Sigmoid colon (tissue), 7 donors: Measurements from ENCODE around the gene ENTHD1. TPM values are rescaled to one million over a fixed set of nuclear protein-coding genes. Genes with fewer than 3 reads are reported as not detected.

Source experiments
- DNase-seq: peaks from one replicate; pipeline ENCODE4 v3.0.0-alpha.2; 2019
- H3K27ac ChIP-seq, 4 donors: fragments of 200-600 bp; sonication (generic); one replicate each; pipeline ENCODE4 v1.5.1; 2016 to 2019; ENCODE audit warnings: mild to moderate bottlenecking in 1 of 4
- H3K27me3 ChIP-seq, 3 donors: fragments of 200-600 bp; sonication (generic); one replicate each; pipeline ENCODE4 v1.5.1; 2019; ENCODE audit warnings: mild to moderate bottlenecking in 1 of 3
- H3K36me3 ChIP-seq, 4 donors: fragments of 200-600 bp; sonication (generic); one replicate each; pipeline ENCODE4 v1.5.1; 2016 to 2019
- H3K4me1 ChIP-seq, 4 donors: fragments of 200-600 bp; sonication (generic); one replicate each; pipeline ENCODE4 v1.5.1; 2017 to 2019
- H3K4me3 ChIP-seq, 4 donors: fragments of 200-600 bp; sonication (generic); one replicate each; pipeline ENCODE4 v1.5.1; 2017 to 2019; ENCODE audit warnings: mild to moderate bottlenecking in 2 of 4, moderate library complexity in 1 of 4
- H3K9me3 ChIP-seq, 4 donors: fragments of 200-600 bp in 3 of 4; sonication (generic) in 3 of 4; one replicate each; pipeline versions ENCODE4 v1.5.1 to v1.6.1; 2013 to 2019
- CTCF ChIP-seq, 4 experiments: fragments of 450-650 bp in 3 of 4; fragments of 200-600 bp in 1 of 4; IDR thresholded peaks; one replicate each; pipeline ENCODE4 v1.5.1; 2016 to 2019; ENCODE audit warnings: antibody characterized with exemption in 4 of 4, mild to moderate bottlenecking in 3 of 4, moderate library complexity in 2 of 4
- EP300 ChIP-seq, 4 donors: sonication (generic); formaldehyde crosslinking; IDR thresholded peaks; one replicate each; pipeline ENCODE4 v1.6.1; 2017; ENCODE audit warnings: antibody characterized with exemption in 4 of 4
- POLR2A ChIP-seq, 2 donors: fragments of 450-650 bp; IDR thresholded peaks; one replicate each; pipeline ENCODE4 v1.6.1; 2016; ENCODE audit warnings: antibody characterized with exemption in 2 of 2, mild to moderate bottlenecking in 2 of 2, moderate library complexity in 2 of 2
- POLR2AphosphoS5 ChIP-seq, 4 donors: sonication (generic); formaldehyde crosslinking; IDR thresholded peaks; one replicate each; pipeline ENCODE4 v1.6.1; 2017; ENCODE audit warnings: antibody characterized with exemption in 4 of 4
- WGBS, 2 donors: extraction: QIAGEN DNeasy Blood & Tissue Kit; methylation state at CpG; one replicate each; pipeline ENCODE4 v1.1.7; 2013; 5-methylcytosine and 5-hydroxymethylcytosine counted together
- intact Hi-C: fragments of 100-400 bp; cut with DNase I; formaldehyde crosslinking; loops from one replicate; pipeline ENCODE4 v1.15.1; 2023
- polyA plus RNA-seq, 3 donors: library from polyadenylated mRNA; stranded (reverse); fragments of 200-250 nt; gene quantifications; one replicate each; pipeline ENCODE4 v1.2.3, GENCODE V29; 2013
- total RNA-seq, 4 donors: library from RNA; depleted of rRNA; stranded (reverse); fragments of >200 nt; gene quantifications; one replicate each; pipeline ENCODE4 v1.1.0, GENCODE V29; 2016
- donor health status: healthy with polysubstance abuse.
- donor health status: Bipolar disorder and iron deficiency.
- donor health status: healthy.

Gene ENTHD1
- total and polyA plus RNA-seq, 7 donors: 0.09 TPM; not detected in 6

- TF ChIP-seq POLR2A (IDR thresholded peaks at IDR 0.05): no peak
- TF ChIP-seq EP300 (IDR thresholded peaks at IDR 0.05): no peak
- no peak for TF ChIP-seq POLR2AphosphoS5 (IDR thresholded peaks at IDR 0.05)
- TF ChIP-seq CTCF (IDR thresholded peaks at IDR 0.05): no peak
- intact Hi-C loops: no loop called here
Measured at GRCh38 chr22:39932918-39933649, 39.5 kb upstream of the ENTHD1 start.

GRCh38 chr22:39932166-39932565, 38.6 kb upstream of the ENTHD1 start:
- Histone ChIP-seq H3K27ac (no peak overlapping the region), H3K9me3 (no peaks in the 10 kb centered on the region), H3K36me3 (no peaks in the 10 kb centered on the region), H3K4me1 (no peaks in the 10 kb centered on the region), H3K4me3 (no peak overlapping the region), H3K27me3 (peaks cover 0 to 58% (median 19%) of the 10 kb centered on the region in 3 donors)
- TF ChIP-seq POLR2A (IDR thresholded peaks at IDR 0.05): no peak
- 81 to 88% methylated on average over 2 of the region's 2 CpGs for WGBS, 2 donors
- intact Hi-C loops: no loop called here
- no peak for DNase-seq

More at GRCh38 chr22:39932918-39933649, 39.5 kb upstream of the ENTHD1 start:
- Histone ChIP-seq H3K9me3 (no peaks in the 10 kb centered on the region), H3K27me3 (peaks cover 0 to 56% (median 19%) of the 10 kb centered on the region in 3 donors), H3K27ac (no peak overlapping the region), H3K4me3 (no peak overlapping the region), H3K4me1 (no peaks in the 10 kb centered on the region), H3K36me3 (no peaks in the 10 kb centered on the region)
- no peak for DNase-seq
- 74 to 81% methylated on average over 7 of the region's 7 CpGs for WGBS, 2 donors

GRCh38 chr22:39931251-39931650, 37.7 kb upstream of the ENTHD1 start:
- intact Hi-C loops: no loop called here
- H3K4me3 ChIP-seq: no peak overlapping the region
- 65 to 71% methylated on average over 2 of the region's 2 CpGs for WGBS, 2 donors
- no peak overlapping the region for H3K27ac ChIP-seq
- no peak for DNase-seq
- H3K27me3 ChIP-seq: peaks cover 0 to 59% (median 19%) of the 10 kb centered on the region in 3 donors
- TF ChIP-seq EP300 (IDR thresholded peaks at IDR 0.05): no peak
- TF ChIP-seq POLR2A (IDR thresholded peaks at IDR 0.05): no peak
- no peak for TF ChIP-seq CTCF (IDR thresholded peaks at IDR 0.05)
- no peak for TF ChIP-seq POLR2AphosphoS5 (IDR thresholded peaks at IDR 0.05)
- H3K4me1 ChIP-seq: no peaks in the 10 kb centered on the region
- H3K36me3 ChIP-seq: no peaks in the 10 kb centered on the region
- H3K9me3 ChIP-seq: no peaks in the 10 kb centered on the region

- H3K4me3 ChIP-seq: no peak overlapping the region
- no peak for DNase-seq
- peaks cover 0 to 74% (median 26%) of the 10 kb centered on the region in 3 donors for H3K27me3 ChIP-seq
- intact Hi-C loops: no loop called here
- TF ChIP-seq POLR2AphosphoS5 (IDR thresholded peaks at IDR 0.05): no peak
- no peak for TF ChIP-seq EP300 (IDR thresholded peaks at IDR 0.05)
- no peak for TF ChIP-seq POLR2A (IDR thresholded peaks at IDR 0.05)
- no peak for TF ChIP-seq CTCF (IDR thresholded peaks at IDR 0.05)
- H3K36me3 ChIP-seq: no peaks in the 10 kb centered on the region
- H3K4me1 ChIP-seq: no peaks in the 10 kb centered on the region
- H3K9me3 ChIP-seq: no peaks in the 10 kb centered on the region
- 42 to 58% methylated on average over 4 of the region's 4 CpGs for WGBS, 2 donors
- H3K27ac ChIP-seq: no peak overlapping the region
Measured at GRCh38 chr22:39928536-39929520, 35.3 kb upstream of the ENTHD1 start.

- H3K27me3 ChIP-seq: peaks cover 0 to 61% (median 15%) of the 10 kb centered on the region in 3 donors
- DNase-seq: no peak
- intact Hi-C loops: no loop called here
- no peaks in the 10 kb centered on the region for H3K9me3 ChIP-seq
- whole genome bisulfite sequencing, 2 donors: 64 to 74% methylated on average over 7 of the region's 7 CpGs
- H3K4me1 ChIP-seq: no peaks in the 10 kb centered on the region
- TF ChIP-seq POLR2AphosphoS5 (IDR thresholded peaks at IDR 0.05) (no peak), EP300 (IDR thresholded peaks at IDR 0.05) (no peak), POLR2A (IDR thresholded peaks at IDR 0.05) (no peak), CTCF (IDR thresholded peaks at IDR 0.05) (no peak)
- no peaks in the 10 kb centered on the region for H3K36me3 ChIP-seq
- H3K4me3 ChIP-seq: no peak overlapping the region
- no peak overlapping the region for H3K27ac ChIP-seq
Measured at GRCh38 chr22:39927544-39927943, 34.0 kb upstream of the ENTHD1 start.
